Mesothelial cell of epicardium (in vitro differentiated cells): ENCODE data around the gene MAGI1. TPM values are rescaled to one million over a fixed set of nuclear protein-coding genes. Genes with fewer than 3 reads are reported as not detected.

Experiments used
- DNase-seq, 2 experiments: peaks; one replicate each; pipeline ENCODE4 v3.0.0; 2021; ENCODE audit warnings: low spot score in 2 of 2; ENCODE audit not compliant: unreplicated experiment in 2 of 2
- H3K27ac Mint-ChIP-seq: 2 replicates; pipeline ENCODE4 v1.8.0; 2021; ENCODE audit warnings: mixed read lengths
- H3K27me3 Mint-ChIP-seq: 2 replicates; pipeline ENCODE4 v1.8.0; 2021; ENCODE audit warnings: low read depth, mixed read lengths
- H3K36me3 Mint-ChIP-seq: 2 replicates; pipeline ENCODE4 v1.8.0; 2021; ENCODE audit warnings: mixed read lengths
- H3K4me1 Mint-ChIP-seq: 2 replicates; pipeline ENCODE4 v1.8.0; 2021; ENCODE audit warnings: mixed read lengths
- H3K4me3 Mint-ChIP-seq: 2 replicates; pipeline ENCODE4 v1.8.0; 2021; ENCODE audit warnings: mild to moderate bottlenecking, moderate library complexity, mixed read lengths
- H3K9me3 Mint-ChIP-seq: 2 replicates; pipeline ENCODE4 v1.8.0; 2021; ENCODE audit warnings: mixed read lengths
- total RNA-seq: library from RNA; stranded (reverse); gene quantifications from 3 replicates; pipeline ENCODE4 v1.2.1, GENCODE V29; 2021
- TF ChIP-seq, protein P1 (sequence below): fragments of 200-600 bp; sonication (generic); IDR thresholded peaks from one replicate; pipeline ENCODE4 v1.5.0; 2021; ENCODE audit warnings: antibody characterized with exemption; ENCODE audit not compliant: unreplicated experiment

MAGI1 gene
- total RNA-seq, 1 donor from 2014 or later, result 65.6 TPM

DNA sequence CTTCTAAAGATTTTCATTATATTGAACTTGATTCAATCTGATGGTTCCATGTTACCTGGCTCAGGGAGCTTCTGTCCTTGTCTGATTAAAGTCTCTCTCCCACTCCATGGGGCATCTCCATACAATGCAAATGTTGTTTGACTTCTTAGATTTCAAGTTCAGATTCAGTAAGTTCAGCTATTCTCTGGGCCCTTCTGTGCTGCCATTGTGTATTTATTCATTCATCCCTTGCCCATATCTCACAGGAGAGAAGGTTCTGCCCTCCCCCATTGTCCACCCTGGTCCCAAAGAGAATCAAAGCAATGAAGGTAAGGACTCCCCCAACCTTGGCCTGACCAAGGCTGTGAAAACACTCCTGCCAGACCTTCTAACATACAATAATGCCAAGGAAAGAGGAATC, 669.9 kb downstream of the MAGI1 start:
- no peaks in the 10 kb centered on the region for H3K27me3 Mint-ChIP-seq
- no peak overlapping the region for H3K4me3 Mint-ChIP-seq
- DNase-seq, result no peak
- H3K9me3 Mint-ChIP-seq, result peaks cover 30% of the 10 kb centered on the region
- TF ChIP-seq, protein P1, sequence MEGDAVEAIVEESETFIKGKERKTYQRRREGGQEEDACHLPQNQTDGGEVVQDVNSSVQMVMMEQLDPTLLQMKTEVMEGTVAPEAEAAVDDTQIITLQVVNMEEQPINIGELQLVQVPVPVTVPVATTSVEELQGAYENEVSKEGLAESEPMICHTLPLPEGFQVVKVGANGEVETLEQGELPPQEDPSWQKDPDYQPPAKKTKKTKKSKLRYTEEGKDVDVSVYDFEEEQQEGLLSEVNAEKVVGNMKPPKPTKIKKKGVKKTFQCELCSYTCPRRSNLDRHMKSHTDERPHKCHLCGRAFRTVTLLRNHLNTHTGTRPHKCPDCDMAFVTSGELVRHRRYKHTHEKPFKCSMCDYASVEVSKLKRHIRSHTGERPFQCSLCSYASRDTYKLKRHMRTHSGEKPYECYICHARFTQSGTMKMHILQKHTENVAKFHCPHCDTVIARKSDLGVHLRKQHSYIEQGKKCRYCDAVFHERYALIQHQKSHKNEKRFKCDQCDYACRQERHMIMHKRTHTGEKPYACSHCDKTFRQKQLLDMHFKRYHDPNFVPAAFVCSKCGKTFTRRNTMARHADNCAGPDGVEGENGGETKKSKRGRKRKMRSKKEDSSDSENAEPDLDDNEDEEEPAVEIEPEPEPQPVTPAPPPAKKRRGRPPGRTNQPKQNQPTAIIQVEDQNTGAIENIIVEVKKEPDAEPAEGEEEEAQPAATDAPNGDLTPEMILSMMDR, result no peak
- H3K36me3 Mint-ChIP-seq, result peaks cover 50% of the 10 kb centered on the region
- H3K4me1 Mint-ChIP-seq, result no peaks in the 10 kb centered on the region
- no peak overlapping the region for H3K27ac Mint-ChIP-seq

DNA sequence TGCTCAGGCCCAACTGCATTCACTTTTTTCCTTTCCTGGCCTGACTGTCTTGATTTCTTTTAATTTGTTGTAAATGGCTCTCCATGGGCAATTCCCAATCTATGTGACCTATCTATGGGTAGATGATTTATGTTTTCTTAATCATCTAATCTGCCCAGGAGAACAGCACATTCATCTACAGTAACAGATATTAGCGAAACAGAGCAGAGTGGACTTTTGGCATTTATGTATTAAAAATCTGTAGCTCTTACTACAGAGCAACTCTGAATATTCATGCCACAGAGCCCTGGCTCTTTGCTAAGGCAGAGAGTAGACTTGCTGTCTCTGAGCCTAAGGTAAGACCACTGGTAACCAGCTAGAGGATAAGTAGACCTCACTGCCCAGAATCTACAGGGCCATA, 676.0 kb downstream of the MAGI1 start:
- Mint-ChIP-seq H3K36me3 (peaks cover 56% of the 10 kb centered on the region), H3K9me3 (peaks cover 8% of the 10 kb centered on the region), H3K4me1 (no peaks in the 10 kb centered on the region), H3K4me3 (no peak overlapping the region), H3K27me3 (no peaks in the 10 kb centered on the region), H3K27ac (no peak overlapping the region)
- TF ChIP-seq, protein P1, result no peak
- DNase-seq, result no peak

DNA sequence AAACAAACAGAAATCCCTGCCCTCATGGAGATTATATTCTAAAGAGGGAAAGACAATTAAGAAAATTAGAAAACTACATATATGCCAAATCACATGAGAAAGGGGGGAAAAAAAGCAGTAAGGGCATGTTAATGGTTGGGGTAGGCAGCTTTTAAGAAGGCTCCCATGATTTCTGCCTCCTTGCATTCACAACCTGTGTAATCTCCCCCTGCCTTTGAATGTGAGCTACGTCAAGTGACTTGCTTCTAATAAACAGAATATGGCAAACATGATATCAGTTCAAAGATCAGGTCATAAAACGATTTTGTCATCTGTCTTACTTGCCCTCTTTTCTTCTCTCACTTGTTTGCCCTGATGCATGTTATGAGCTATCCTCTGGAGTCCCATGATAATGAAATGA, 677.3 kb downstream of the MAGI1 start:
- Mint-ChIP-seq H3K27ac (no peak overlapping the region), H3K27me3 (no peaks in the 10 kb centered on the region), H3K4me3 (no peak overlapping the region), H3K4me1 (no peaks in the 10 kb centered on the region), H3K36me3 (peaks cover 65% of the 10 kb centered on the region), H3K9me3 (peaks cover 8% of the 10 kb centered on the region)
- TF ChIP-seq, protein P1, result no peak
- no peak for DNase-seq

DNA sequence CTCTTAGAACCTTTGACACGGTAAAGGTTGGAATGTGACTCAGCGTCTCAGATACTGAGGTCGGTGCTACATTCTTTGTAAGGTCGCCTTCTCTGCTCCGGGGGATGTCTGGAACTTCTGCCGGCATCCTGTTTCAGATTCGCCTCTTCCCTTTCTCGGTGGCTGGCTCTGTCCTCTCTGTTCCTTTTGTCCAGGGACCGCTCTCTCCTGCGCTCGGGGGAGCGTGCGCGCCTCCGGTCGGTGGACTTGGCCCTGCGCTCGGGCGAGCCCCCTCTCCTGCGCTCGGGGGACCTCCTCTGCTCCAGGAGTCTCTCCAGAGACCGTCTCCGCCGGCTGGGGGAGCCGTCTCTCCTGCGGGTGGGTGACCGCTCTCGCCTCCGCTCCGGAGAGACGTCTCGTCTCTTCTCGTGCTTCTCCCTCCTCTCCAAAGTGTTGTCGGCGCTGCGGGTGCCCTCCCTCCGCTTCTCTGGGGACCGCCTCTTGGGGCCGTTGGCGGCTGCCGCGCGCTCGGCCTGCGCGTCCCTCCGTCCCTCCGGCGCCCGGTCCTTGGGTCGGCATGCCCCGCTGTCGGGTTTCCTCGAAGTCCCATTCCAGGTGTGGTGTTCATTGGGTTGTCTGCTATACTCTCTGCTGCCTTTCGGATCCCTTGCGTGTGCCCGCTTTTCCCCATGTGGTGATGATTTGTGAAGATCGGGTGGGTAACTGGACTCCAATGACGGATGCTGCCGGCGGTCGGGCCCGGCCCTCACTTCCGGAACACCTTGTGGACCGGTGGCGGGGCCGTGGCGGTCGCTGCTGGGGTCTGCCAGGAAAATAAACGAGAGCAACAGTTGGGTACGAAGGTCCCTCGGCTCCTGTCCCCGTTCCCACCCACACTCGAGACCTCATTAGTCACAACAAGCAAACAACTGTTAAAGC, 682.1 kb downstream of the MAGI1 start:
- no peak for DNase-seq
- H3K27me3 Mint-ChIP-seq, result no peaks in the 10 kb centered on the region
- H3K9me3 Mint-ChIP-seq, result peaks cover 1% of the 10 kb centered on the region
- peak overlapping the region; percentile 50 for H3K4me3 Mint-ChIP-seq
- peaks cover 47% of the 10 kb centered on the region for H3K36me3 Mint-ChIP-seq
- H3K27ac Mint-ChIP-seq, result no peak overlapping the region
- H3K4me1 Mint-ChIP-seq, result no peaks in the 10 kb centered on the region
- TF ChIP-seq, protein P1, result no peak

DNA sequence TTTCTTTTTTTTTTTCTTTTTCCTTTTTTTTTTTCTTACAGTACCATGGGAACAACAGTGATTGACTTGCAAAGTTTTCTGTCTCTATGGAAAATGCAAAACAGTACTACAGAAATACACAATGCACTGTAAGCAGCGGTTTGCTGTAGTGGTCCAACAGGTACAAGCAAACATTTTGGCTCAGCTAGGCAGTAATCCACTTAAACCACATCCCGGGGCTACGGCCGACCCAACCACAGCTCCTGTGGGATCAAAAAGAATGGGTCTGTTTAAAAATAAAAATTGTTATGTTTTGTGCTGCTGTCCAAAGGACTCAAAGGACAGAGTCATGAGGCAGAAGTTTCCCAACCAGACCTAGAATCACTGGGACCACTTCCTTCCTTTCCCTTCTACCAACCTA, 683.8 kb downstream of the MAGI1 start:
- Mint-ChIP-seq H3K4me1 (no peaks in the 10 kb centered on the region), H3K27ac (no peak overlapping the region), H3K4me3 (no peak overlapping the region), H3K27me3 (no peaks in the 10 kb centered on the region), H3K9me3 (no peaks in the 10 kb centered on the region), H3K36me3 (peaks cover 34% of the 10 kb centered on the region)
- DNase-seq, result no peak
- TF ChIP-seq, protein P1, result no peak
